Tongue (tissue), 2 donors: ENCODE measurements around the gene IFI27. TPM values are rescaled to one million over a fixed set of nuclear protein-coding genes. Genes with fewer than 3 reads are reported as not detected.
"Not testable (repeated sequence)": the region's sequence is repeated elsewhere in the genome, so short reads cannot be mapped to it uniquely, and the experiment has no call there.

ENCODE experiments used
- DNase-seq: peaks from one replicate; pipeline ENCODE4 v3.0.0-alpha.2; 2015
- total RNA-seq: library from RNA; depleted of rRNA; stranded (reverse); fragments of >200 nt; gene quantifications from one replicate; pipeline ENCODE4 v1.2.3, GENCODE V29; 2014

IFI27 gene
- total RNA-seq, 1 donor from 2014 or later, result 22.2 TPM

GRCh38 chr14:94156143-94156542 is 45.6 kb downstream of the IFI27 start:
- DNase-seq, result not testable (repeated sequence)

GRCh38 chr14:94157197-94157596 is 46.7 kb downstream of the IFI27 start:
- DNase-seq, result no peak

- DNase-seq, result no peak
Measured at GRCh38 chr14:94158239-94158883, 47.8 kb downstream of the IFI27 start.

GRCh38 chr14:94161058-94161457 is 50.5 kb downstream of the IFI27 start:
- DNase-seq, result no peak

- DNase-seq, result no peak
Measured at GRCh38 chr14:94161981-94162380, 51.4 kb downstream of the IFI27 start.

GRCh38 chr14:94162466-94162865 is 51.9 kb downstream of the IFI27 start:
- no peak for DNase-seq

GRCh38 chr14:94163796-94164195 is 53.3 kb downstream of the IFI27 start:
- DNase-seq, result peak; percentile 13

- DNase-seq, result peak; percentile 63
Measured at GRCh38 chr14:94164685-94165431, 54.3 kb downstream of the IFI27 start.

- DNase-seq, result no peak
Measured at GRCh38 chr14:94165744-94166143, 55.2 kb downstream of the IFI27 start.

Other genes starting within 250 kb of the IFI27 start
- 0.31 TPM for gene FAM181A, start 183.4 kb upstream of the IFI27 start, total RNA-seq
- gene ASB2, start 134.2 kb upstream of the IFI27 start, total RNA-seq, result 69.5 TPM
- gene CCDC197, start 113.4 kb upstream of the IFI27 start, total RNA-seq, result not detected
- 0.41 TPM for gene OTUB2, start 84.4 kb upstream of the IFI27 start, total RNA-seq
- gene DDX24, start 29.5 kb upstream of the IFI27 start, total RNA-seq, result 118 TPM
- gene IFI27L1, start 29.4 kb upstream of the IFI27 start, total RNA-seq, result 5.0 TPM
- gene IFI27L2, start 18.9 kb downstream of the IFI27 start, total RNA-seq, result 8.8 TPM
- gene PPP4R4, start 63.6 kb downstream of the IFI27 start, total RNA-seq, result 0.82 TPM
- gene SERPINA10, start 182.5 kb downstream of the IFI27 start, total RNA-seq, result not detected
- not detected for gene SERPINA6, start 212.6 kb downstream of the IFI27 start, total RNA-seq